ENCODE data around the gene WWOX.

Gene WWOX

GRCh38 chr16:78485188-78485916, 385.9 kb downstream of the WWOX start:
- Histone ChIP-seq H3K4me1 (ENCODE audit: control insufficient read depth, insufficient read depth, low read length) (no peaks in the 10 kb centered on the region), H3K27ac (ENCODE audit: low read depth, low read length) (no peak overlapping the region), H3K27me3 (ENCODE audit: control insufficient read depth, insufficient read depth, low read length) (no peaks in the 10 kb centered on the region), H3K36me3 (ENCODE audit: control insufficient read depth, insufficient read depth, low read length) (no peaks in the 10 kb centered on the region), H3K9me3 (ENCODE audit: control insufficient read depth, insufficient read depth, low read length) (no peaks in the 10 kb centered on the region), H3K9ac (ENCODE audit: low read depth, low read length) (no peak overlapping the region), H3K4me3 (ENCODE audit: low read depth, low read length) (no peak overlapping the region)

- H3K36me3 ChIP-seq (ENCODE audit: control insufficient read depth, insufficient read depth, low read length) = no peaks in the 10 kb centered on the region
- H3K27ac ChIP-seq (ENCODE audit: low read depth, low read length) = no peak overlapping the region
- no peaks in the 10 kb centered on the region for H3K27me3 ChIP-seq (ENCODE audit: control insufficient read depth, insufficient read depth, low read length)
- H3K9me3 ChIP-seq (ENCODE audit: control insufficient read depth, insufficient read depth, low read length) = no peaks in the 10 kb centered on the region
- no peak overlapping the region for H3K9ac ChIP-seq (ENCODE audit: low read depth, low read length)
- H3K4me1 ChIP-seq (ENCODE audit: control insufficient read depth, insufficient read depth, low read length) = no peaks in the 10 kb centered on the region
- H3K4me3 ChIP-seq (ENCODE audit: low read depth, low read length) = no peak overlapping the region
These were observed 386.4 kb downstream of the WWOX start for GRCh38 chr16:78485917-78486257.

GRCh38 chr16:78487471-78487870, 388.0 kb downstream of the WWOX start:
- Histone ChIP-seq H3K9me3 (ENCODE audit: control insufficient read depth, insufficient read depth, low read length) (no peaks in the 10 kb centered on the region), H3K4me3 (ENCODE audit: low read depth, low read length) (no peak overlapping the region), H3K27me3 (ENCODE audit: control insufficient read depth, insufficient read depth, low read length) (no peaks in the 10 kb centered on the region), H3K27ac (ENCODE audit: low read depth, low read length) (no peak overlapping the region), H3K9ac (ENCODE audit: low read depth, low read length) (no peak overlapping the region), H3K4me1 (ENCODE audit: control insufficient read depth, insufficient read depth, low read length) (no peaks in the 10 kb centered on the region), H3K36me3 (ENCODE audit: control insufficient read depth, insufficient read depth, low read length) (no peaks in the 10 kb centered on the region)

- Histone ChIP-seq H3K9me3 (ENCODE audit: control insufficient read depth, insufficient read depth, low read length) (no peaks in the 10 kb centered on the region), H3K27me3 (ENCODE audit: control insufficient read depth, insufficient read depth, low read length) (no peaks in the 10 kb centered on the region), H3K9ac (ENCODE audit: low read depth, low read length) (no peak overlapping the region), H3K4me3 (ENCODE audit: low read depth, low read length) (no peak overlapping the region), H3K4me1 (ENCODE audit: control insufficient read depth, insufficient read depth, low read length) (peaks cover 2% of the 10 kb centered on the region), H3K27ac (ENCODE audit: low read depth, low read length) (no peak overlapping the region), H3K36me3 (ENCODE audit: control insufficient read depth, insufficient read depth, low read length) (no peaks in the 10 kb centered on the region)
These were observed 389.6 kb downstream of the WWOX start for GRCh38 chr16:78489072-78489471.

GRCh38 chr16:78489631-78490030, 390.2 kb downstream of the WWOX start:
- Histone ChIP-seq H3K9me3 (ENCODE audit: control insufficient read depth, insufficient read depth, low read length) (no peaks in the 10 kb centered on the region), H3K27ac (ENCODE audit: low read depth, low read length) (no peak overlapping the region), H3K36me3 (ENCODE audit: control insufficient read depth, insufficient read depth, low read length) (no peaks in the 10 kb centered on the region), H3K27me3 (ENCODE audit: control insufficient read depth, insufficient read depth, low read length) (no peaks in the 10 kb centered on the region), H3K9ac (ENCODE audit: low read depth, low read length) (no peak overlapping the region), H3K4me3 (ENCODE audit: low read depth, low read length) (no peak overlapping the region), H3K4me1 (ENCODE audit: control insufficient read depth, insufficient read depth, low read length) (peaks cover 7% of the 10 kb centered on the region)

GRCh38 chr16:78490431-78490830, 391.0 kb downstream of the WWOX start:
- H3K9me3 ChIP-seq (ENCODE audit: control insufficient read depth, insufficient read depth, low read length) = no peaks in the 10 kb centered on the region
- no peak overlapping the region for H3K9ac ChIP-seq (ENCODE audit: low read depth, low read length)
- no peaks in the 10 kb centered on the region for H3K36me3 ChIP-seq (ENCODE audit: control insufficient read depth, insufficient read depth, low read length)
- no peaks in the 10 kb centered on the region for H3K27me3 ChIP-seq (ENCODE audit: control insufficient read depth, insufficient read depth, low read length)
- H3K4me3 ChIP-seq (ENCODE audit: low read depth, low read length) = no peak overlapping the region
- peaks cover 7% of the 10 kb centered on the region for H3K4me1 ChIP-seq (ENCODE audit: control insufficient read depth, insufficient read depth, low read length)
- no peak overlapping the region for H3K27ac ChIP-seq (ENCODE audit: low read depth, low read length)

GRCh38 chr16:78490847-78491246, 391.4 kb downstream of the WWOX start:
- no peak overlapping the region for H3K9ac ChIP-seq (ENCODE audit: low read depth, low read length)
- H3K9me3 ChIP-seq (ENCODE audit: control insufficient read depth, insufficient read depth, low read length) = no peaks in the 10 kb centered on the region
- H3K27me3 ChIP-seq (ENCODE audit: control insufficient read depth, insufficient read depth, low read length) = no peaks in the 10 kb centered on the region
- H3K36me3 ChIP-seq (ENCODE audit: control insufficient read depth, insufficient read depth, low read length) = no peaks in the 10 kb centered on the region
- H3K4me3 ChIP-seq (ENCODE audit: low read depth, low read length) = no peak overlapping the region
- H3K27ac ChIP-seq (ENCODE audit: low read depth, low read length) = no peak overlapping the region
- peaks cover 7% of the 10 kb centered on the region for H3K4me1 ChIP-seq (ENCODE audit: control insufficient read depth, insufficient read depth, low read length)

GRCh38 chr16:78493573-78493972, 394.1 kb downstream of the WWOX start:
- Histone ChIP-seq H3K36me3 (ENCODE audit: control insufficient read depth, insufficient read depth, low read length) (no peaks in the 10 kb centered on the region), H3K27ac (ENCODE audit: low read depth, low read length) (no peak overlapping the region), H3K4me1 (ENCODE audit: control insufficient read depth, insufficient read depth, low read length) (peaks cover 7% of the 10 kb centered on the region), H3K9me3 (ENCODE audit: control insufficient read depth, insufficient read depth, low read length) (no peaks in the 10 kb centered on the region), H3K9ac (ENCODE audit: low read depth, low read length) (no peak overlapping the region), H3K4me3 (ENCODE audit: low read depth, low read length) (no peak overlapping the region), H3K27me3 (ENCODE audit: control insufficient read depth, insufficient read depth, low read length) (no peaks in the 10 kb centered on the region)

- H3K4me1 ChIP-seq (ENCODE audit: control insufficient read depth, insufficient read depth, low read length) = peaks cover 7% of the 10 kb centered on the region
- H3K27ac ChIP-seq (ENCODE audit: low read depth, low read length) = no peak overlapping the region
- no peak overlapping the region for H3K4me3 ChIP-seq (ENCODE audit: low read depth, low read length)
- H3K27me3 ChIP-seq (ENCODE audit: control insufficient read depth, insufficient read depth, low read length) = no peaks in the 10 kb centered on the region
- no peaks in the 10 kb centered on the region for H3K9me3 ChIP-seq (ENCODE audit: control insufficient read depth, insufficient read depth, low read length)
- H3K9ac ChIP-seq (ENCODE audit: low read depth, low read length) = no peak overlapping the region
- H3K36me3 ChIP-seq (ENCODE audit: control insufficient read depth, insufficient read depth, low read length) = no peaks in the 10 kb centered on the region
These were observed 394.7 kb downstream of the WWOX start for GRCh38 chr16:78494105-78494504.

- Histone ChIP-seq H3K4me1 (ENCODE audit: control insufficient read depth, insufficient read depth, low read length) (peaks cover 7% of the 10 kb centered on the region), H3K27me3 (ENCODE audit: control insufficient read depth, insufficient read depth, low read length) (no peaks in the 10 kb centered on the region), H3K36me3 (ENCODE audit: control insufficient read depth, insufficient read depth, low read length) (no peaks in the 10 kb centered on the region), H3K9ac (ENCODE audit: low read depth, low read length) (no peak overlapping the region), H3K4me3 (ENCODE audit: low read depth, low read length) (no peak overlapping the region), H3K27ac (ENCODE audit: low read depth, low read length) (no peak overlapping the region), H3K9me3 (ENCODE audit: control insufficient read depth, insufficient read depth, low read length) (no peaks in the 10 kb centered on the region)
These were observed 395.2 kb downstream of the WWOX start for GRCh38 chr16:78494674-78495073.

- Histone ChIP-seq H3K9ac (ENCODE audit: low read depth, low read length) (no peak overlapping the region), H3K36me3 (ENCODE audit: control insufficient read depth, insufficient read depth, low read length) (no peaks in the 10 kb centered on the region), H3K9me3 (ENCODE audit: control insufficient read depth, insufficient read depth, low read length) (no peaks in the 10 kb centered on the region), H3K4me1 (ENCODE audit: control insufficient read depth, insufficient read depth, low read length) (peaks cover 7% of the 10 kb centered on the region), H3K27ac (ENCODE audit: low read depth, low read length) (no peak overlapping the region), H3K27me3 (ENCODE audit: control insufficient read depth, insufficient read depth, low read length) (no peaks in the 10 kb centered on the region), H3K4me3 (ENCODE audit: low read depth, low read length) (no peak overlapping the region)
These were observed 396.7 kb downstream of the WWOX start for GRCh38 chr16:78496189-78496588.
